SK-N-MC (cell line): ENCODE results near the gene PTPN7.
"Not testable (repeated sequence)": the region's sequence is repeated elsewhere in the genome, so short reads cannot be mapped to it uniquely, and the experiment has no call there.

ENCODE experiments used
- EZH2 ChIP-seq: fragments of 200-600 bp; sonication (generic); IDR thresholded peaks from one replicate; pipeline ENCODE4 v1.6.1; 2017; ENCODE audit warnings: antibody characterized with exemption
- FOXP2 ChIP-seq: optimal IDR thresholded peaks from 2 replicates; pipeline ENCODE3; 2011; ENCODE audit warnings: mild to moderate bottlenecking, moderate library complexity; ENCODE audit not compliant: insufficient read depth; ENCODE audit errors: extremely low read length, control extremely low read depth
- POLR2AphosphoS5 ChIP-seq: IDR thresholded peaks from 2 replicates; pipeline ENCODE4 v1.6.1; 2012; ENCODE audit warnings: mild to moderate bottlenecking, low read depth, low read length, borderline replicate concordance

DNA sequence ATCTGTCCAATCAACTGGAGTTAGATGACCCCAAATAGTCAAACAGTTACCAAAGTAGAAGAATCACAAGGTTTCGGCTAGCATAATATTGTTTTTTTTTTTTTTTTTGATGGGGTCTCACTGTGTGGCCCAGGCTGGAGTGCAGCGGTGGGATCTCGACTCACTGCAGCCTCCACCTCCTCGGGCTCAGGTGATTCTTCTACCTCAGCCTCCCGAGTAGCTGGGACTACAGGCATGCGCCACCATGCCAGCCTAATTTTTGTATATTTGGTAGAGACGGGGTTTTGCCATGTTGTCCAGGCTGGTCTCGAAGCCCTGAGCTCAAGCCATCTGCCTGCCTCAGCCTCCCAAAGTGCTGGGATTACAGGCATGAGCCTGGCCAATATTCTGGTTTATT lies 14.7 kb downstream of the PTPN7 start:
- not testable (repeated sequence) for TF ChIP-seq POLR2AphosphoS5, EZH2, FOXP2
